Measurements from ENCODE around the gene SAFB2.

SAFB2 gene

DNA sequence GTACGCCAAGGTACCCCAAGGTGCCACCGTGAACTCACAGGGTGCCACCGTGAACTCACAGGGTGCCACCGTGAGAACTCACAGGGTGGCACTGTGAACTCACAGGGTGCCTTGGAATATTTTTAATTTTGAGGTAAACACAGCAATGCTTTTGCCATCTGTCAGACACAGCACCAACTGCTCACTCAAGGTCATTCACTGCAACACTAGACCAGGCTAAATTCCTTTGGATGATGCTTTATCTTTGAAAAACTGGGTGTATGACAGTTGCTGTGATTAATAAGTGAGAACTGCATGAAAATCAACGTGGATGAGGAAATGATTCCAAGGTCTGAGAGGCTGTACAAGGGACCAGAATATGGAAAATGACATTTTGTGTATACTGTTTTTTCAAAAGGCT is 18.9 kb downstream of the SAFB2 start:
- Histone ChIP-seq H3K27me3 (ENCODE audit: control insufficient read depth, insufficient read depth, low read length) (no peaks in the 10 kb centered on the region), H3K9ac (no peak overlapping the region), H3K4me1 (no peaks in the 10 kb centered on the region), H3K27ac (no peak overlapping the region), H2AFZ (no peak overlapping the region), H3K36me3 (ENCODE audit: control insufficient read depth, insufficient read depth, low read length) (no peaks in the 10 kb centered on the region), H3K9me3 (ENCODE audit: control insufficient read depth, low read length) (no peaks in the 10 kb centered on the region), H3K79me2 (peaks cover 44% of the 10 kb centered on the region), H3K4me3 (ENCODE audit: low read depth, low read length) (no peak overlapping the region), H3K4me2 (ENCODE audit: low read length) (no peak overlapping the region)
- TF ChIP-seq, protein P1, sequence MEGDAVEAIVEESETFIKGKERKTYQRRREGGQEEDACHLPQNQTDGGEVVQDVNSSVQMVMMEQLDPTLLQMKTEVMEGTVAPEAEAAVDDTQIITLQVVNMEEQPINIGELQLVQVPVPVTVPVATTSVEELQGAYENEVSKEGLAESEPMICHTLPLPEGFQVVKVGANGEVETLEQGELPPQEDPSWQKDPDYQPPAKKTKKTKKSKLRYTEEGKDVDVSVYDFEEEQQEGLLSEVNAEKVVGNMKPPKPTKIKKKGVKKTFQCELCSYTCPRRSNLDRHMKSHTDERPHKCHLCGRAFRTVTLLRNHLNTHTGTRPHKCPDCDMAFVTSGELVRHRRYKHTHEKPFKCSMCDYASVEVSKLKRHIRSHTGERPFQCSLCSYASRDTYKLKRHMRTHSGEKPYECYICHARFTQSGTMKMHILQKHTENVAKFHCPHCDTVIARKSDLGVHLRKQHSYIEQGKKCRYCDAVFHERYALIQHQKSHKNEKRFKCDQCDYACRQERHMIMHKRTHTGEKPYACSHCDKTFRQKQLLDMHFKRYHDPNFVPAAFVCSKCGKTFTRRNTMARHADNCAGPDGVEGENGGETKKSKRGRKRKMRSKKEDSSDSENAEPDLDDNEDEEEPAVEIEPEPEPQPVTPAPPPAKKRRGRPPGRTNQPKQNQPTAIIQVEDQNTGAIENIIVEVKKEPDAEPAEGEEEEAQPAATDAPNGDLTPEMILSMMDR (IDR thresholded peaks at IDR 0.05) = no peak

DNA sequence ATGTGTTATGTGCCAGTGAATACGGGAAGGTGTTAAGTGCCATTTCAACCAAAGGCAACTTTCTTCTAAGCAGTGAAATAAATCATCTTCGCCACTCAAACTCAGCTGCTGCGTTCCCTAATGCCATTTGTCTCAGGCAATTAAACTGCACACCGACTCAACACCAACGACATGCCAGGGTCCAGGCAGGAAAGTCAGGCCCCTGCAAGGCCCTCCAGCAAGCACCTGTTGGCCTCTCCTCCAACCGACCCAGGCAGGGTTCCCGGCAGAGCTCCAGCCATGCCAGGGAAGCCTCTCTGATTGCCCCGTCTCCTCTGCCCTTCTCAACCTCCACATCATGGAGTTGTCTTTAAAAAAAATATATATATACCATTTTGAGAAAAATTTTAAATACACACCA is 21.8 kb downstream of the SAFB2 start:
- no peak overlapping the region for H2AFZ ChIP-seq
- no peak overlapping the region for H3K4me2 ChIP-seq (ENCODE audit: low read length)
- no peaks in the 10 kb centered on the region for H3K4me1 ChIP-seq
- no peaks in the 10 kb centered on the region for H3K9me3 ChIP-seq (ENCODE audit: control insufficient read depth, low read length)
- no peak overlapping the region for H3K9ac ChIP-seq
- H3K4me3 ChIP-seq (ENCODE audit: low read depth, low read length) = no peak overlapping the region
- H3K27me3 ChIP-seq (ENCODE audit: control insufficient read depth, insufficient read depth, low read length) = no peaks in the 10 kb centered on the region
- TF ChIP-seq, protein P1 (IDR thresholded peaks at IDR 0.05) = no peak
- no peak overlapping the region for H3K27ac ChIP-seq
- peaks cover 33% of the 10 kb centered on the region for H3K79me2 ChIP-seq
- H3K36me3 ChIP-seq (ENCODE audit: control insufficient read depth, insufficient read depth, low read length) = no peaks in the 10 kb centered on the region

DNA sequence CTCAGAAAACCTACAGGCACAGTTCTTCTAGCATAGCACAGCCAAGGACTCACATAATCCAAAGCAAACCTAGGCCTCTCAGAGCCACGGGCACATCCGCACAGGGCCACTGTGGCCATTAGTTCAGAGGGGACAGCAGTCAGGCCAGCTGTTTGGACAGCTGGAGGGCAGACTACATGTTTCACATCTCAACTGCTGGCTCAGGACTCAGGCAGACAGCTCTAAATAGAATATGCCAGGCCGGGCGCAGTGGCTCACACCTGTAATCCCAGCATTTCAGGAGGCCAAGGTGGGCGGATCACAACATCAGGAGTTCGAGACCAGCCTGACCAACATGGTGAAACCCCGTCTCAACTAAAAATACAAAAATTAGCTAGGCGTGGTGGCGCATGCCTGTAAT is 26.8 kb downstream of the SAFB2 start:
- H2AFZ ChIP-seq = no peak overlapping the region
- no peak overlapping the region for H3K4me3 ChIP-seq (ENCODE audit: low read depth, low read length)
- no peaks in the 10 kb centered on the region for H3K36me3 ChIP-seq (ENCODE audit: control insufficient read depth, insufficient read depth, low read length)
- TF ChIP-seq, protein P1 (IDR thresholded peaks at IDR 0.05) = no peak
- H3K27me3 ChIP-seq (ENCODE audit: control insufficient read depth, insufficient read depth, low read length) = no peaks in the 10 kb centered on the region
- H3K9me3 ChIP-seq (ENCODE audit: control insufficient read depth, low read length) = no peaks in the 10 kb centered on the region
- H3K79me2 ChIP-seq = peaks cover 30% of the 10 kb centered on the region
- no peak overlapping the region for H3K9ac ChIP-seq
- H3K4me2 ChIP-seq (ENCODE audit: low read length) = no peak overlapping the region
- H3K4me1 ChIP-seq = no peaks in the 10 kb centered on the region
- H3K27ac ChIP-seq = no peak overlapping the region

DNA sequence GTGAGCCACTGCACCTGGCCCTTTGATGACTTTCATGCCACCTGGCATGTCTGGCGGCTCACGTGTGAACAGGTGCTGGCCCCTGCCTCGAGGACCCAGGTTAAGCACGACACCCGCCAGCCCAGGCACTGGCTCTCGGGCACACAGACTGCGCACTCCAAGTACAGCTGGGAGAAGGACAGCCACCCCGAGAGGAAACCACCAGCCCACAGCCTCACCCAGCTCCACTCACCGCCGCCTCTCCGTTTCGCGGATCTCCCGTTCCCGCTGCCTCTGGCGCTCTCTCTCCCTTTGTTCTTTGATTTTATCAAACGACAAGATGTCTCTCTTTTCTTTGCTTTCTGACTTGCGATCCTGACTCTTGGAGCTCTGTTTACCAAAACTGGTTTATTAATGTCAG is 27.4 kb downstream of the SAFB2 start:
- peaks cover 29% of the 10 kb centered on the region for H3K79me2 ChIP-seq
- H3K4me1 ChIP-seq = no peaks in the 10 kb centered on the region
- no peak overlapping the region for H3K4me3 ChIP-seq (ENCODE audit: low read depth, low read length)
- TF ChIP-seq, protein P1 (IDR thresholded peaks at IDR 0.05) = no peak
- no peaks in the 10 kb centered on the region for H3K36me3 ChIP-seq (ENCODE audit: control insufficient read depth, insufficient read depth, low read length)
- no peak overlapping the region for H3K27ac ChIP-seq
- no peak overlapping the region for H3K4me2 ChIP-seq (ENCODE audit: low read length)
- no peak overlapping the region for H3K9ac ChIP-seq
- H3K9me3 ChIP-seq (ENCODE audit: control insufficient read depth, low read length) = no peaks in the 10 kb centered on the region
- H3K27me3 ChIP-seq (ENCODE audit: control insufficient read depth, insufficient read depth, low read length) = no peaks in the 10 kb centered on the region
- no peak overlapping the region for H2AFZ ChIP-seq

DNA sequence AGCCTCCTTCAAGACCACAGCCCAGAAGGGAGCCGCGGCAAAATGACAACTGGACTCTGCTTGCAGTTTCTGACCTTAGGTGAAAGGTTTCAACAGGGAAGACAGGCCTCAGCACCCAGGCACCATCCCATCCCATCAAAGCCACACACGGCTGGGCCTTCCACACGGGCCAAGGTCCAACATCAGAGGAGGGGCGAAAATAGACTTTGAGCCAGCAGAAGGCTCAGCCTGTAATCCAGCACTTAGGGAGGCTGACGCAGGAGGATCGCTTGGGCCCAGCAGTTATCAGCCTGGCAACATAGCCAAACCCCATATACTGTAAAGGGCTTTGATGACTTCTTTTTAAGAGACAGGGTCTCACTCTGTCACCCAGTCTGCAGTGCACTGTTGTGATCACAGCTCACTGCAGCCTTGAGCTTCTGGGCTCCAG is 28.0 kb downstream of the SAFB2 start:
- Histone ChIP-seq H3K9ac (no peak overlapping the region), H3K4me3 (ENCODE audit: low read depth, low read length) (no peak overlapping the region)

More for the DNA sequence above, 28.0 kb downstream of the SAFB2 start:
- Histone ChIP-seq H3K4me1 (no peaks in the 10 kb centered on the region), H3K36me3 (ENCODE audit: control insufficient read depth, insufficient read depth, low read length) (no peaks in the 10 kb centered on the region), H3K27me3 (ENCODE audit: control insufficient read depth, insufficient read depth, low read length) (no peaks in the 10 kb centered on the region), H3K4me2 (ENCODE audit: low read length) (no peak overlapping the region), H3K9me3 (ENCODE audit: control insufficient read depth, low read length) (no peaks in the 10 kb centered on the region), H3K79me2 (peaks cover 26% of the 10 kb centered on the region), H2AFZ (no peak overlapping the region), H3K27ac (no peak overlapping the region)
- TF ChIP-seq, protein P1 (IDR thresholded peaks at IDR 0.05) = no peak
